Adrenal gland (tissue), 12 donors: ENCODE results near the gene MCTP1. TPM values are rescaled to one million over a fixed set of nuclear protein-coding genes. Genes with fewer than 3 reads are reported as not detected.

Source experiments
- DNase-seq, 7 donors: peaks; one replicate each; pipeline ENCODE4 v3.0.0-alpha.2; 2019 to 2020
- H3K27ac ChIP-seq, 5 donors: fragments of 200-600 bp; sonication (generic) in 4 of 5; 1 replicate in 3 of 5; 2 replicates in 2 of 5; pipeline versions ENCODE4 v1.5.1 to v1.8.0; 2016 to 2020; ENCODE audit warnings: mild to moderate bottlenecking in 1 of 5
- H3K27me3 ChIP-seq: fragments of 200-600 bp; 2 replicates; pipeline ENCODE4 v1.8.0; 2021
- H3K36me3 ChIP-seq, 2 donors: fragments of 200-600 bp; replicated peaks in 1 of 2; 1 replicate in 1 of 2; 2 replicates in 1 of 2; pipeline versions ENCODE4 v1.5.1 to v1.8.0; 2018 to 2022
- H3K4me1 ChIP-seq, 2 donors: fragments of 200-600 bp; replicated peaks in 1 of 2; 1 replicate in 1 of 2; 2 replicates in 1 of 2; pipeline versions ENCODE4 v1.5.1 to v1.8.0; 2018 to 2021
- H3K4me3 ChIP-seq, 4 donors: fragments of 200-600 bp; sonication (generic) in 3 of 4; one replicate each; pipeline ENCODE4 v1.5.1; 2016 to 2018
- H3K9me3 ChIP-seq, 3 donors: fragments of 200-600 bp; sonication (generic) in 1 of 3; replicated peaks in 1 of 3; 1 replicate in 2 of 3; 2 replicates in 1 of 3; pipeline versions ENCODE4 v1.5.1 to v1.8.0; 2016 to 2021
- POLR2A ChIP-seq, 2 donors: fragments of 450-650 bp; IDR thresholded peaks; one replicate each; pipeline ENCODE4 v1.6.1; 2017; ENCODE audit warnings: antibody characterized with exemption in 2 of 2, mild to moderate bottlenecking in 2 of 2, moderate library complexity in 1 of 2
- WGBS, 4 donors: extraction: QIAGEN DNeasy Blood & Tissue Kit in 2 of 4; methylation state at CpG; one replicate each; pipeline versions ENCODE4 v1.1.5 to v1.1.7; 2013 to 2017; 5-methylcytosine and 5-hydroxymethylcytosine counted together
- intact Hi-C, 2 donors: fragments of 100-400 bp; cut with DNase I; formaldehyde crosslinking; loops; one replicate each; pipeline versions ENCODE4 v1.14.1 to v1.15.0; 2022 to 2023
- polyA plus RNA-seq, 3 donors: library from polyadenylated mRNA; stranded (reverse); fragments of 200-250 nt in 2 of 3; fragments of 350-450 nt in 1 of 3; fragmentation: Illumina TruSeq in 1 of 3; extraction: RNeasy Lipid Tissue Mini Kit (QIAGEN cat#74804) in 1 of 3; gene quantifications; one replicate each; pipeline ENCODE4 v1.2.3, GENCODE V29; 2013 to 2014
- total RNA-seq, 9 donors: library from RNA; depleted of rRNA in 4 of 9; stranded (reverse); fragments of >200 nt in 4 of 9; fragments of 120-200 nt in 1 of 9; fragmentation: NEBNext Ultra II Directional in 1 of 9; extraction: Animal tissue kit (Norgen Biotek cat#: 25700) in 1 of 9; gene quantifications; one replicate each; pipeline versions ENCODE4 v1.1.0 to v1.2.4, GENCODE V29; 2013 to 2023
- TF ChIP-seq, protein P1 (sequence below), 6 experiments: fragments of 450-650 bp in 4 of 6; fragments of 200-600 bp in 2 of 6; sonication (generic) in 1 of 6; IDR thresholded peaks; 1 replicate in 5 of 6; 2 replicates in 1 of 6; pipeline versions ENCODE4 v1.5.1 to v1.8.0; 2016 to 2021; ENCODE audit warnings: antibody characterized with exemption in 6 of 6, mild to moderate bottlenecking in 2 of 6, moderate library complexity in 1 of 6
- donor health status: healthy with polysubstance abuse.
- donor health status: Bipolar disorder and iron deficiency.
- donor health status: DM: yes; HTN: yes; CAD: no.
- donor health status: DM: no; HTN: no; CAD: no.
- donor health status: DM: no; HTN: no; CAD: no.
- donor health status: DM: yes; HTN: yes; CAD: no.

The MCTP1 gene
- total and polyA plus RNA-seq, 12 donors = 1.2 to 20.1 (median 5.1) TPM

DNA sequence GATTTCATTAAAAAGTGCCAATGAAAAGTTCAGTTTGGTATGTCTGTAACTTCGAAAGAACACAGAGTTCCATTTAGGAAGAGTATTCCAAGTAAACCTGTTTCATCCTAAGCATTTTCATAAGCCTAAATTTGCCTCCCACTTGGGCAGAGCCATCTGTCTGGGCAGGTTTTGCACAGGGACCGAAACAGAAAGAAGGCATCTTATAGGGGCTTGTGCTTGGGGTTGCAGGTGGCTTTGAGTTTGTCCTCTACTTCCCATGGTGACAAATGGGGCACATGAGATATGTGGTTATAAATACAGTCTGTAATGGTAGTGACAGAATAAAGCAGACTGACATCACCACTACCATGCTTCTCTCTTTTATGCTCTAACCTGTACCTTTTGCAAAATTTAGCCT, 63.7 kb downstream of the MCTP1 start:
- H3K4me3 ChIP-seq = no peak overlapping the region
- no peaks in the 10 kb centered on the region for H3K36me3 ChIP-seq
- intact Hi-C loops = no loop called here
- no peaks in the 10 kb centered on the region for H3K9me3 ChIP-seq
- no peaks in the 10 kb centered on the region for H3K4me1 ChIP-seq
- no peak overlapping the region for H3K27ac ChIP-seq
- 70 to 82% (median 81%) methylated on average over 2 of the region's 2 CpGs for WGBS, 4 donors
- no peaks in the 10 kb centered on the region for H3K27me3 ChIP-seq
- TF ChIP-seq POLR2A (IDR thresholded peaks at IDR 0.05) = no peak
- TF ChIP-seq, protein P1, sequence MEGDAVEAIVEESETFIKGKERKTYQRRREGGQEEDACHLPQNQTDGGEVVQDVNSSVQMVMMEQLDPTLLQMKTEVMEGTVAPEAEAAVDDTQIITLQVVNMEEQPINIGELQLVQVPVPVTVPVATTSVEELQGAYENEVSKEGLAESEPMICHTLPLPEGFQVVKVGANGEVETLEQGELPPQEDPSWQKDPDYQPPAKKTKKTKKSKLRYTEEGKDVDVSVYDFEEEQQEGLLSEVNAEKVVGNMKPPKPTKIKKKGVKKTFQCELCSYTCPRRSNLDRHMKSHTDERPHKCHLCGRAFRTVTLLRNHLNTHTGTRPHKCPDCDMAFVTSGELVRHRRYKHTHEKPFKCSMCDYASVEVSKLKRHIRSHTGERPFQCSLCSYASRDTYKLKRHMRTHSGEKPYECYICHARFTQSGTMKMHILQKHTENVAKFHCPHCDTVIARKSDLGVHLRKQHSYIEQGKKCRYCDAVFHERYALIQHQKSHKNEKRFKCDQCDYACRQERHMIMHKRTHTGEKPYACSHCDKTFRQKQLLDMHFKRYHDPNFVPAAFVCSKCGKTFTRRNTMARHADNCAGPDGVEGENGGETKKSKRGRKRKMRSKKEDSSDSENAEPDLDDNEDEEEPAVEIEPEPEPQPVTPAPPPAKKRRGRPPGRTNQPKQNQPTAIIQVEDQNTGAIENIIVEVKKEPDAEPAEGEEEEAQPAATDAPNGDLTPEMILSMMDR (IDR thresholded peaks at IDR 0.05) = no peak
- no peak for DNase-seq

- H3K4me3 ChIP-seq = no peak overlapping the region
- no peak overlapping the region for H3K27ac ChIP-seq
- DNase-seq = no peak
- H3K4me1 ChIP-seq = no peaks in the 10 kb centered on the region
- no peaks in the 10 kb centered on the region for H3K9me3 ChIP-seq
- H3K36me3 ChIP-seq = no peaks in the 10 kb centered on the region
- intact Hi-C loops = no loop called here
- H3K27me3 ChIP-seq = no peaks in the 10 kb centered on the region
- TF ChIP-seq POLR2A (IDR thresholded peaks at IDR 0.05) = no peak
- TF ChIP-seq, protein P1 (IDR thresholded peaks at IDR 0.05) = no peak
- WGBS, 4 donors = 68 to 83% (median 74%) methylated on average over 1 of the region's 1 CpG
These were observed 64.5 kb downstream of the MCTP1 start for GRCh38 chr5:95220381-95220780.

DNA sequence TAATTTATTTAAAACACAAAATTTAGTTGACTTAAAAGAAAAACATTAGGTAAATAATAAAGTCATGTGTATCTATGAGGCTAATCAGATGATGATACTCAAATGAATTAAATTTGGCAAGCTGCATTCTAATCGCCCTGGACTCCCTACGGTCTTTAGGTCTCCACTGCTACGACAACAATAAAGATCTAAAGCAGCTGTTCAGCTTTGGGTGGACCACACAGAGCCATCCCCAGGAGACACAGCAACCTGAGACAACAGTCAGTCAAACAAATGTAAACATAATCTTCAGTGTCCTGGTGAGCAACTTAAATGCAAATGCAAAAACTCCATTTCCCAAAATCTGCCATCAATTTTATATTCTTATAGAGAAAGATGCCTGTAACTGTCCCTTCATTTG, 65.5 kb downstream of the MCTP1 start:
- 59 to 81% (median 66%) methylated on average over 3 of the region's 3 CpGs for WGBS, 4 donors
- no peaks in the 10 kb centered on the region for H3K36me3 ChIP-seq
- no peaks in the 10 kb centered on the region for H3K9me3 ChIP-seq

DNA sequence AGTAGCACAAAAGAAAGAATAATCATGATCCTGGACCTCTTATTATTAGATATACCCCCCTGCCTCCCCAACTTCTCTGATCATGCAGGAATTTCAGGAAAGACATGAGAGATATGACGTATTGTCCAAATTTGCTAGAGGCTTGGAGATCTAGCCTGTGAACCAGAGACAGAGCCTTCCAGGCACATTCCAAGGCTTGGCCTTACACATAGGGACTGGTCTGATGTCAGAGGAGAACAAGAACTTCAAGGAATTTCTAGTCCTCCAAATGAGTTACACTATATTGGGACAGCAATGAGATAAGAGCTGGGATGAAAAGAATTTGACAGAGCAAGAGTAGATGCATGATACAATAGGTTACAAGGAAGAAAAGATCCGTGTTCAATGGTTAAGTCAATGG, 67.0 kb downstream of the MCTP1 start:
- H3K4me3 ChIP-seq = no peak overlapping the region
- no peak for TF ChIP-seq POLR2A (IDR thresholded peaks at IDR 0.05)
- TF ChIP-seq, protein P1 (IDR thresholded peaks at IDR 0.05) = no peak
- H3K36me3 ChIP-seq = no peaks in the 10 kb centered on the region
- WGBS, 4 donors = 68 to 80% (median 78%) methylated on average over 2 of the region's 2 CpGs
- no peaks in the 10 kb centered on the region for H3K27me3 ChIP-seq
- no peaks in the 10 kb centered on the region for H3K4me1 ChIP-seq
- no peak overlapping the region for H3K27ac ChIP-seq
- no peaks in the 10 kb centered on the region for H3K9me3 ChIP-seq
- DNase-seq = no peak
- intact Hi-C loops = no loop called here

More for the DNA sequence above, 65.5 kb downstream of the MCTP1 start:
- intact Hi-C loops = no loop called here
- Histone ChIP-seq H3K27ac (no peak overlapping the region), H3K4me1 (no peaks in the 10 kb centered on the region), H3K4me3 (no peak overlapping the region), H3K27me3 (no peaks in the 10 kb centered on the region)
- TF ChIP-seq POLR2A (IDR thresholded peaks at IDR 0.05) = no peak
- TF ChIP-seq, protein P1 (IDR thresholded peaks at IDR 0.05) = no peak
- DNase-seq = no peak
